HepG2 (cell line): ENCODE data around the gene COBL. TPM values are rescaled to one million over a fixed set of nuclear protein-coding genes. Genes with fewer than 3 reads are reported as not detected.

Source experiments
- CAMTA2 ChIP-seq: sonication (generic); formaldehyde crosslinking; IDR thresholded peaks from 2 replicates; pipeline ENCODE4 v1.4.0; 2020; ENCODE audit warnings: mild to moderate bottlenecking, missing genetic modification reagents, borderline replicate concordance
- FOXA3 ChIP-seq: IDR thresholded peaks from 2 replicates; pipeline ENCODE4 v1.6.1; 2016; ENCODE audit warnings: missing genetic modification reagents, missing compliant biosample characterization
- GATAD2A ChIP-seq: IDR thresholded peaks from 2 replicates; pipeline ENCODE4 v1.6.1; 2016
- MAFK ChIP-seq, 2 experiments: IDR thresholded peaks in 1 of 2; conservative IDR thresholded peaks in 1 of 2; 2 replicates each; pipeline ENCODE4 v1.6.1; 2011; ENCODE audit warnings: improper control_type of control experiment in 2 of 2, low read length in 2 of 2
- MED13 ChIP-seq: sonication (generic); formaldehyde crosslinking; IDR thresholded peaks from 2 replicates; pipeline ENCODE4 v1.5.0; 2020; ENCODE audit warnings: missing genetic modification reagents
- RFX3 ChIP-seq: IDR thresholded peaks from 2 replicates; pipeline ENCODE4 v1.6.1; 2016; ENCODE audit warnings: missing biosample characterization, missing genetic modification reagents
- SIX1 ChIP-seq: sonication (generic); formaldehyde crosslinking; IDR thresholded peaks from 2 replicates; pipeline ENCODE4 v1.4.0; 2020; ENCODE audit warnings: missing genetic modification reagents, borderline replicate concordance
- ZNF780A ChIP-seq: sonication (generic); formaldehyde crosslinking; IDR thresholded peaks from 2 replicates; pipeline ENCODE4 v1.8.0; 2022; ENCODE audit warnings: mild to moderate bottlenecking, missing genetic modification reagents, moderate library complexity
- ZSCAN31 ChIP-seq: sonication (generic); formaldehyde crosslinking; IDR thresholded peaks from 2 replicates; pipeline ENCODE4 v1.5.0; 2020; ENCODE audit warnings: low read depth, mild to moderate bottlenecking, missing genetic modification reagents
- polyA plus RNA-seq, 8 experiments: library from polyadenylated mRNA; depleted of rRNA in 3 of 8; stranded (reverse) in 7 of 8; unstranded in 1 of 8; fragments of >200 nt; fragmentation: Illumina TruSeq in 4 of 8; extraction: Trizol in 4 of 8; gene quantifications; 2 replicates each; pipeline versions ENCODE4 v1.2.1 to v1.2.3, GENCODE V29; 2011 to 2016; ENCODE audit warnings: low read depth in 4 of 8, missing spikeins in 1 of 8, mixed read lengths in 1 of 8; ENCODE audit not compliant: insufficient read depth in 1 of 8
- total RNA-seq, 5 experiments: library from RNA; depleted of rRNA; stranded (reverse); fragments of >200 nt; fragmentation: Illumina TruSeq; extraction: Trizol; gene quantifications; 2 replicates each; pipeline ENCODE4 v1.2.3, GENCODE V29; 2016; ENCODE audit warnings: low read depth in 1 of 5
- TF ChIP-seq, protein P1 (sequence below), 2 experiments: sonication (generic) in 1 of 2; formaldehyde crosslinking in 1 of 2; IDR thresholded peaks; 2 replicates each; pipeline versions ENCODE4 v1.6.1 to v1.9.0; 2014 to 2022; ENCODE audit warnings: antibody characterized with exemption in 1 of 2, borderline replicate concordance in 1 of 2, inconsistent platforms in 1 of 2, low read depth in 1 of 2, missing genetic modification reagents in 1 of 2
- TF ChIP-seq, protein P2 (sequence below): sonication (generic); formaldehyde crosslinking; IDR thresholded peaks from 2 replicates; pipeline ENCODE4 v1.8.0; 2022; ENCODE audit warnings: low read depth, missing genetic modification reagents
- TF ChIP-seq, protein P3 (sequence below): sonication (generic); formaldehyde crosslinking; IDR thresholded peaks from 2 replicates; pipeline ENCODE4 v1.5.0; 2020; ENCODE audit warnings: mild to moderate bottlenecking, missing genetic modification reagents, moderate library complexity
- TF ChIP-seq, protein P4 (sequence below): sonication (generic); formaldehyde crosslinking; IDR thresholded peaks from 2 replicates; pipeline ENCODE4 v1.8.0; 2022; ENCODE audit warnings: missing genetic modification reagents, low read depth, mild to moderate bottlenecking, borderline replicate concordance

The COBL gene
- total and polyA plus RNA-seq, 2 of the 13 experiments (the other 11 are each of a cell fraction or from before 2014, with no cell fraction given), result 3.8 to 4.9 TPM

DNA sequence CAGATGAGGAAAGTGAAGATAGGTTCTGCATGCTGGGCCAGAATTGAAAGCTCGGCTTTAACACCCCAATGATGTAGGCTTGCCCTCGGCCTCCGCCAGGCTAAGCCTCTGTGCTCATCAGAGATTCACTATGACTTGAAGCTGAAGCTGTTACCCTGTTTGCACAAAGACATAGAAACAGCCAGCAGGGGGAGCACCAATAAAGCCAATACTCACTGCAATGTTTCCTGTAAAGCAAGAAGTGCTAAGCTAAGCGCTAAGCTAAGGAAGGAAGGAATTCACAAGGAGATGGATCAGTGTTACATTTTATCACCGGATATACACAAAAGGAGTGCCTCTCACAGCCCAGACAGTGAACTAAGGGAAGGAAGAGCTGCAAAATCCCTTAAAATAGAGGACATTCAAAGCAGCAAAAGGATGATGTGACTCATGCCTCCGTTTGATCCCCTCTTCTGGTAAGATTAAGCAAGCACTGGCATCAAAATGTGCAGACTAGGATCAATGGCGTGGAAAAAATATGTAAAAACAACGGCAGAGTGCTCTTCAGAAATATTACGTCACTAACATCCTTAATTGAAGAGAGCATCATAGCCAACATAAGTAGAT lies 153.8 kb downstream of the COBL start (continued):
- TF ChIP-seq, protein P1, sequence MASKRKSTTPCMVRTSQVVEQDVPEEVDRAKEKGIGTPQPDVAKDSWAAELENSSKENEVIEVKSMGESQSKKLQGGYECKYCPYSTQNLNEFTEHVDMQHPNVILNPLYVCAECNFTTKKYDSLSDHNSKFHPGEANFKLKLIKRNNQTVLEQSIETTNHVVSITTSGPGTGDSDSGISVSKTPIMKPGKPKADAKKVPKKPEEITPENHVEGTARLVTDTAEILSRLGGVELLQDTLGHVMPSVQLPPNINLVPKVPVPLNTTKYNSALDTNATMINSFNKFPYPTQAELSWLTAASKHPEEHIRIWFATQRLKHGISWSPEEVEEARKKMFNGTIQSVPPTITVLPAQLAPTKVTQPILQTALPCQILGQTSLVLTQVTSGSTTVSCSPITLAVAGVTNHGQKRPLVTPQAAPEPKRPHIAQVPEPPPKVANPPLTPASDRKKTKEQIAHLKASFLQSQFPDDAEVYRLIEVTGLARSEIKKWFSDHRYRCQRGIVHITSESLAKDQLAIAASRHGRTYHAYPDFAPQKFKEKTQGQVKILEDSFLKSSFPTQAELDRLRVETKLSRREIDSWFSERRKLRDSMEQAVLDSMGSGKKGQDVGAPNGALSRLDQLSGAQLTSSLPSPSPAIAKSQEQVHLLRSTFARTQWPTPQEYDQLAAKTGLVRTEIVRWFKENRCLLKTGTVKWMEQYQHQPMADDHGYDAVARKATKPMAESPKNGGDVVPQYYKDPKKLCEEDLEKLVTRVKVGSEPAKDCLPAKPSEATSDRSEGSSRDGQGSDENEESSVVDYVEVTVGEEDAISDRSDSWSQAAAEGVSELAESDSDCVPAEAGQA (IDR thresholded peaks at IDR 0.05; ENCODE audit: low read depth), result no peak
- TF ChIP-seq, protein P1 (CRISPR knock-in tag; IDR thresholded peaks at IDR 0.05; ENCODE audit: borderline replicate concordance), result no peak
- TF ChIP-seq FOXA3 (0 out of 2 replicates have a peak, but pooled peaks have one; percentile 10), MAFK (conservative IDR thresholded peaks at IDR 0.05 in 1 of 2, IDR thresholded peaks at IDR 0.05 in 1 of 2; ENCODE audit: low read length in 2 of 2) (peak; percentile 63 to 77), RFX3 (CRISPR knock-in tag) (no peak), GATAD2A (CRISPR knock-in tag) (0 out of 2 replicates have a peak, but pooled peaks have one; percentile 20), MED13 (no peak), ZSCAN31 (CRISPR knock-in tag) (no peak), ZNF780A (CRISPR knock-in tag) (no peak), SIX1 (CRISPR knock-in tag) (no peak), CAMTA2 (CRISPR knock-in tag) (no peak)
- TF ChIP-seq, protein P2, sequence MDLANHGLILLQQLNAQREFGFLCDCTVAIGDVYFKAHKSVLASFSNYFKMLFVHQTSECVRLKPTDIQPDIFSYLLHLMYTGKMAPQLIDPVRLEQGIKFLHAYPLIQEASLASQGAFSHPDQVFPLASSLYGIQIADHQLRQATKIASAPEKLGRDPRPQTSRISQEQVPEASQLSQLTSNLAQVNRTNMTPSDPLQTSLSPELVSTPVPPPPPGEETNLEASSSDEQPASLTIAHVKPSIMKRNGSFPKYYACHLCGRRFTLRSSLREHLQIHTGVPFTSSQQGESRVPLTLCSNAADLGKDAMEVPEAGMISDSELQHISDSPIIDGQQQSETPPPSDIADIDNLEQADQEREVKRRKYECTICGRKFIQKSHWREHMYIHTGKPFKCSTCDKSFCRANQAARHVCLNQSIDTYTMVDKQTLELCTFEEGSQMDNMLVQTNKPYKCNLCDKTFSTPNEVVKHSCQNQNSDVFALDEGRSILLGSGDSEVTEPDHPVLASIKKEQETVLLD, result no peak
- TF ChIP-seq, protein P3, sequence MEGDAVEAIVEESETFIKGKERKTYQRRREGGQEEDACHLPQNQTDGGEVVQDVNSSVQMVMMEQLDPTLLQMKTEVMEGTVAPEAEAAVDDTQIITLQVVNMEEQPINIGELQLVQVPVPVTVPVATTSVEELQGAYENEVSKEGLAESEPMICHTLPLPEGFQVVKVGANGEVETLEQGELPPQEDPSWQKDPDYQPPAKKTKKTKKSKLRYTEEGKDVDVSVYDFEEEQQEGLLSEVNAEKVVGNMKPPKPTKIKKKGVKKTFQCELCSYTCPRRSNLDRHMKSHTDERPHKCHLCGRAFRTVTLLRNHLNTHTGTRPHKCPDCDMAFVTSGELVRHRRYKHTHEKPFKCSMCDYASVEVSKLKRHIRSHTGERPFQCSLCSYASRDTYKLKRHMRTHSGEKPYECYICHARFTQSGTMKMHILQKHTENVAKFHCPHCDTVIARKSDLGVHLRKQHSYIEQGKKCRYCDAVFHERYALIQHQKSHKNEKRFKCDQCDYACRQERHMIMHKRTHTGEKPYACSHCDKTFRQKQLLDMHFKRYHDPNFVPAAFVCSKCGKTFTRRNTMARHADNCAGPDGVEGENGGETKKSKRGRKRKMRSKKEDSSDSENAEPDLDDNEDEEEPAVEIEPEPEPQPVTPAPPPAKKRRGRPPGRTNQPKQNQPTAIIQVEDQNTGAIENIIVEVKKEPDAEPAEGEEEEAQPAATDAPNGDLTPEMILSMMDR (CRISPR knock-in tag), result peak; percentile 89
- TF ChIP-seq, protein P4, sequence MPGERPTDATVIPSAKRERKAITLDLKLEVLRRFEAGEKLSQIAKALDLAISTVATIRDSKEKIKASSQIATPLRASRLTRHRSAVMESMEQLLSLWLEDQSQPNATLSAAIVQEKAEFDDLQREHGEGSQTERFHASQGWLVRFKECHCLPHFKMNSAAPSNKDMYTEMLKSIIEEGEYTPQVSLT (CRISPR knock-in tag), result no peak
